Activated naive CD4-positive, alpha-beta T cell treated with anti-CD3 and anti-CD28 coated beads, Interleukin-2, amount 50 U/mL, for 24 hours (primary cell): ENCODE results near the gene UBAC2.

Experiments
- H3K27ac Mint-ChIP-seq: one replicate; pipeline ENCODE4 v1.8.0; 2021; ENCODE audit warnings: mild to moderate bottlenecking, mixed read lengths
- H3K27me3 Mint-ChIP-seq: one replicate; pipeline ENCODE4 v1.8.0; 2021; ENCODE audit warnings: mixed read lengths
- H3K36me3 Mint-ChIP-seq: one replicate; pipeline ENCODE4 v1.8.0; 2021; ENCODE audit warnings: mixed read lengths
- H3K4me1 Mint-ChIP-seq: one replicate; pipeline ENCODE4 v1.8.0; 2021; ENCODE audit warnings: mixed read lengths
- H3K4me3 Mint-ChIP-seq: one replicate; pipeline ENCODE4 v1.8.0; 2021; ENCODE audit warnings: mild to moderate bottlenecking, mixed read lengths
- H3K9me3 Mint-ChIP-seq: one replicate; pipeline ENCODE4 v1.8.0; 2021; ENCODE audit warnings: mixed read lengths

Gene UBAC2

GRCh38 chr13:99200432-99201167 lies at the start of gene UBAC2:
TSS of gene UBAC2 (plus strand) at chr13:99200854. CDS start at chr13:99200909, 55 bp downstream.
- Mint-ChIP-seq H3K9me3 (no peaks in the 10 kb centered on the region), H3K36me3 (peaks cover 6% of the 10 kb centered on the region), H3K4me1 (peaks cover 70% of the 10 kb centered on the region), H3K27ac (peak within 1 kb of the TSS; percentile 96), H3K27me3 (no peaks in the 10 kb centered on the region), H3K4me3 (peak within 1 kb of the TSS; percentile 96)

GRCh38 chr13:99151516-99151915 lies 49.1 kb upstream of the UBAC2 start:
- peaks cover 4% of the 10 kb centered on the region for H3K4me1 Mint-ChIP-seq
- H3K9me3 Mint-ChIP-seq = no peaks in the 10 kb centered on the region
- no peak overlapping the region for H3K4me3 Mint-ChIP-seq
- H3K27ac Mint-ChIP-seq = no peak overlapping the region
- H3K36me3 Mint-ChIP-seq = no peaks in the 10 kb centered on the region
- no peaks in the 10 kb centered on the region for H3K27me3 Mint-ChIP-seq

- Mint-ChIP-seq H3K9me3 (no peaks in the 10 kb centered on the region), H3K27ac (no peak overlapping the region), H3K4me3 (no peak overlapping the region), H3K4me1 (peaks cover 4% of the 10 kb centered on the region), H3K36me3 (no peaks in the 10 kb centered on the region), H3K27me3 (no peaks in the 10 kb centered on the region)
These were observed 47.4 kb upstream of the UBAC2 start for GRCh38 chr13:99153219-99153618.

- H3K4me1 Mint-ChIP-seq = peaks cover 4% of the 10 kb centered on the region
- no peak overlapping the region for H3K4me3 Mint-ChIP-seq
- H3K27ac Mint-ChIP-seq = no peak overlapping the region
- H3K36me3 Mint-ChIP-seq = no peaks in the 10 kb centered on the region
- no peaks in the 10 kb centered on the region for H3K27me3 Mint-ChIP-seq
- H3K9me3 Mint-ChIP-seq = no peaks in the 10 kb centered on the region
These were observed 46.6 kb upstream of the UBAC2 start for GRCh38 chr13:99154064-99154463.

GRCh38 chr13:99155821-99156220 lies 44.8 kb upstream of the UBAC2 start:
- Mint-ChIP-seq H3K4me3 (no peak overlapping the region), H3K36me3 (no peaks in the 10 kb centered on the region), H3K27me3 (peaks cover 1% of the 10 kb centered on the region), H3K9me3 (no peaks in the 10 kb centered on the region), H3K4me1 (peaks cover 4% of the 10 kb centered on the region), H3K27ac (no peak overlapping the region)

- Mint-ChIP-seq H3K36me3 (no peaks in the 10 kb centered on the region), H3K4me1 (no peaks in the 10 kb centered on the region), H3K9me3 (no peaks in the 10 kb centered on the region), H3K27ac (no peak overlapping the region), H3K4me3 (no peak overlapping the region), H3K27me3 (peaks cover 1% of the 10 kb centered on the region)
These were observed 43.6 kb upstream of the UBAC2 start for GRCh38 chr13:99157046-99157445.

GRCh38 chr13:99158846-99159245 lies 41.8 kb upstream of the UBAC2 start:
- no peak overlapping the region for H3K4me3 Mint-ChIP-seq
- peaks cover 1% of the 10 kb centered on the region for H3K27me3 Mint-ChIP-seq
- no peaks in the 10 kb centered on the region for H3K36me3 Mint-ChIP-seq
- H3K27ac Mint-ChIP-seq = no peak overlapping the region
- no peaks in the 10 kb centered on the region for H3K9me3 Mint-ChIP-seq
- no peaks in the 10 kb centered on the region for H3K4me1 Mint-ChIP-seq

GRCh38 chr13:99159331-99160061 lies 41.2 kb upstream of the UBAC2 start:
- Mint-ChIP-seq H3K4me1 (no peaks in the 10 kb centered on the region), H3K9me3 (no peaks in the 10 kb centered on the region), H3K27me3 (peaks cover 1% of the 10 kb centered on the region), H3K4me3 (no peak overlapping the region), H3K36me3 (no peaks in the 10 kb centered on the region), H3K27ac (no peak overlapping the region)

- Mint-ChIP-seq H3K36me3 (no peaks in the 10 kb centered on the region), H3K27ac (no peak overlapping the region), H3K27me3 (peaks cover 1% of the 10 kb centered on the region), H3K9me3 (no peaks in the 10 kb centered on the region), H3K4me1 (no peaks in the 10 kb centered on the region), H3K4me3 (no peak overlapping the region)
These were observed 40.2 kb upstream of the UBAC2 start for GRCh38 chr13:99160415-99160814.

GRCh38 chr13:99161512-99161911 lies 39.1 kb upstream of the UBAC2 start:
- Mint-ChIP-seq H3K27me3 (peaks cover 1% of the 10 kb centered on the region), H3K9me3 (no peaks in the 10 kb centered on the region), H3K4me1 (no peaks in the 10 kb centered on the region), H3K27ac (no peak overlapping the region), H3K36me3 (no peaks in the 10 kb centered on the region), H3K4me3 (no peak overlapping the region)

- Mint-ChIP-seq H3K36me3 (no peaks in the 10 kb centered on the region), H3K9me3 (no peaks in the 10 kb centered on the region), H3K27ac (peak overlapping the region; percentile 27), H3K4me1 (no peaks in the 10 kb centered on the region), H3K4me3 (no peak overlapping the region), H3K27me3 (peaks cover 1% of the 10 kb centered on the region)
These were observed 37.9 kb upstream of the UBAC2 start for GRCh38 chr13:99162567-99163361.

- Mint-ChIP-seq H3K9me3 (no peaks in the 10 kb centered on the region), H3K27ac (no peak overlapping the region), H3K27me3 (peaks cover 1% of the 10 kb centered on the region), H3K36me3 (no peaks in the 10 kb centered on the region), H3K4me3 (no peak overlapping the region), H3K4me1 (no peaks in the 10 kb centered on the region)
These were observed 36.4 kb upstream of the UBAC2 start for GRCh38 chr13:99164226-99164625.

GRCh38 chr13:99165753-99166587 lies 34.7 kb upstream of the UBAC2 start:
- no peaks in the 10 kb centered on the region for H3K27me3 Mint-ChIP-seq
- H3K4me1 Mint-ChIP-seq = no peaks in the 10 kb centered on the region
- no peaks in the 10 kb centered on the region for H3K9me3 Mint-ChIP-seq
- H3K4me3 Mint-ChIP-seq = no peak overlapping the region
- no peaks in the 10 kb centered on the region for H3K36me3 Mint-ChIP-seq
- no peak overlapping the region for H3K27ac Mint-ChIP-seq

GRCh38 chr13:99172951-99173350 lies 27.7 kb upstream of the UBAC2 start:
- no peaks in the 10 kb centered on the region for H3K36me3 Mint-ChIP-seq
- H3K4me3 Mint-ChIP-seq = no peak overlapping the region
- H3K9me3 Mint-ChIP-seq = no peaks in the 10 kb centered on the region
- peaks cover 22% of the 10 kb centered on the region for H3K4me1 Mint-ChIP-seq
- no peaks in the 10 kb centered on the region for H3K27me3 Mint-ChIP-seq
- no peak overlapping the region for H3K27ac Mint-ChIP-seq

- no peak overlapping the region for H3K4me3 Mint-ChIP-seq
- no peaks in the 10 kb centered on the region for H3K9me3 Mint-ChIP-seq
- H3K27ac Mint-ChIP-seq = no peak overlapping the region
- no peaks in the 10 kb centered on the region for H3K36me3 Mint-ChIP-seq
- no peaks in the 10 kb centered on the region for H3K27me3 Mint-ChIP-seq
- peaks cover 29% of the 10 kb centered on the region for H3K4me1 Mint-ChIP-seq
These were observed 27.0 kb upstream of the UBAC2 start for GRCh38 chr13:99173606-99174005.
